ENCODE measurements around the gene CIT.
"Not testable (repeated sequence)": the region's sequence is repeated elsewhere in the genome, so short reads cannot be mapped to it uniquely, and the experiment has no call there.

The CIT gene

GRCh38 chr12:119727600-119728443 is 149.3 kb downstream of the CIT start:
- DNase-seq = no peak

GRCh38 chr12:119725523-119725922 is 151.6 kb downstream of the CIT start:
- no peak for DNase-seq

GRCh38 chr12:119721306-119721705 is 155.8 kb downstream of the CIT start:
- DNase-seq = no peak

- no peak for DNase-seq
Observed at GRCh38 chr12:119720349-119720748, 156.8 kb downstream of the CIT start.

- DNase-seq = no peak
Observed at GRCh38 chr12:119718141-119718540, 159.0 kb downstream of the CIT start.

- no peak for DNase-seq
Observed at GRCh38 chr12:119715268-119715620, 161.9 kb downstream of the CIT start.

- no peak for DNase-seq
Observed at GRCh38 chr12:119714614-119715267, 162.4 kb downstream of the CIT start.

GRCh38 chr12:119713551-119714031 is 163.5 kb downstream of the CIT start:
- no peak for DNase-seq

GRCh38 chr12:119712721-119713120 is 164.4 kb downstream of the CIT start:
- DNase-seq = no peak

- DNase-seq = no peak
Observed at GRCh38 chr12:119711693-119712092, 165.4 kb downstream of the CIT start.

GRCh38 chr12:119710965-119711551 is 166.1 kb downstream of the CIT start:
- DNase-seq = no peak

- DNase-seq = no peak
Observed at GRCh38 chr12:119710374-119710964, 166.7 kb downstream of the CIT start.

- DNase-seq = not testable (repeated sequence)
Observed at GRCh38 chr12:119706427-119706826, 170.7 kb downstream of the CIT start.

- no peak for DNase-seq
Observed at GRCh38 chr12:119705182-119705581, 171.9 kb downstream of the CIT start.

- DNase-seq = no peak
Observed at GRCh38 chr12:119704065-119704747, 172.9 kb downstream of the CIT start.

GRCh38 chr12:119700078-119700477 is 177.0 kb downstream of the CIT start:
- no peak for DNase-seq

- DNase-seq = no peak
Observed at GRCh38 chr12:119699199-119699760, 177.8 kb downstream of the CIT start.

GRCh38 chr12:119696943-119697342 is 180.2 kb downstream of the CIT start:
- DNase-seq = no peak

GRCh38 chr12:119695034-119695433 is 182.1 kb downstream of the CIT start:
- DNase-seq = no peak

GRCh38 chr12:119694111-119694510 is 183.0 kb downstream of the CIT start:
- no peak for DNase-seq

- no peak for DNase-seq
Observed at GRCh38 chr12:119693511-119693910, 183.6 kb downstream of the CIT start.

GRCh38 chr12:119692997-119693396 is 184.1 kb downstream of the CIT start:
- no peak for DNase-seq

GRCh38 chr12:119692410-119692809 is 184.7 kb downstream of the CIT start:
- peak; percentile 82 for DNase-seq

All from NCI-H2171 (cell line).